GM21381 (cell line): ENCODE data around the gene SLFN12L.

Experiments
- ATAC-seq: cut with Tn5 transposase; IDR thresholded peaks from one replicate; pipeline ENCODE4 v1.9.1; 2021; ENCODE audit warnings: mild to moderate bottlenecking, moderate library complexity; ENCODE audit not compliant: unreplicated experiment

The SLFN12L gene

GRCh38 chr17:35433075-35433894 lies 104.2 kb downstream of the SLFN12L start:
- no peak for ATAC-seq

GRCh38 chr17:35432176-35433074 lies 105.1 kb downstream of the SLFN12L start, which contains the start of gene SLFN12:
TSS of gene SLFN12 (minus strand) at chr17:35432500. CDS start at chr17:35423028, 9,472 bp downstream.
- ATAC-seq, result peak; percentile 80

DNA sequence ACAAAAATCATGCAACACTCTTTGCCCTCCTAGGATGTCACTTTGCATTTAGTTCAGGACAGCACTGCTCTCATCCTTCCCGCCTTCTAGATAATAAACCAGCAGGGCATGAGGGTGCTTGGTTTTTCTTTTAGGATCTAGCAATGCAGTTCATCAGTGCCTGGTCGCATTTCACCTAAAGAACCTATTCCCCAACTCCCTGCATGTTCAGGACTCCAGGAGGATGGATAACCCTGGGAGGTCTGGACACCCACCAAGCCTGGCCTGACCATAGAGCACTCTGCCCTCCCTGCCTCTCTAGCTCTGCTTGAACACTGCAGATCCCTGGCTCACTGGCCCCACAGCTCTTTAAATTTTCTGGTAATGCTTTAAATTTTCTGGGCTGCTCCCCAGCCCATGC lies 107.8 kb downstream of the SLFN12L start:
- ATAC-seq, result no peak

GRCh38 chr17:35428229-35428628 lies 109.2 kb downstream of the SLFN12L start:
- no peak for ATAC-seq

GRCh38 chr17:35423761-35424160 lies 113.7 kb downstream of the SLFN12L start:
- no peak for ATAC-seq
